ENCODE data around the gene ZNF254. TPM values are rescaled to one million over a fixed set of nuclear protein-coding genes. Genes with fewer than 3 reads are reported as not detected.

The ZNF254 gene
- total and polyA plus RNA-seq, 9 of the 15 experiments (the other 6 are each of a cell fraction or from before 2014, with no cell fraction given): 10.7 to 22.1 (median 14.2) TPM

GRCh38 chr19:24086974-24087595, at the start of gene ZNF254 (continued):
- peak; percentile 13; the same call in 1 of the 2 replicates for TF ChIP-seq NFIC (IDR thresholded peaks at IDR 0.05)
- no peak for TF ChIP-seq ATF2 (CRISPR knock-in tag; IDR thresholded peaks at IDR 0.05)
- TF ChIP-seq, protein P1, sequence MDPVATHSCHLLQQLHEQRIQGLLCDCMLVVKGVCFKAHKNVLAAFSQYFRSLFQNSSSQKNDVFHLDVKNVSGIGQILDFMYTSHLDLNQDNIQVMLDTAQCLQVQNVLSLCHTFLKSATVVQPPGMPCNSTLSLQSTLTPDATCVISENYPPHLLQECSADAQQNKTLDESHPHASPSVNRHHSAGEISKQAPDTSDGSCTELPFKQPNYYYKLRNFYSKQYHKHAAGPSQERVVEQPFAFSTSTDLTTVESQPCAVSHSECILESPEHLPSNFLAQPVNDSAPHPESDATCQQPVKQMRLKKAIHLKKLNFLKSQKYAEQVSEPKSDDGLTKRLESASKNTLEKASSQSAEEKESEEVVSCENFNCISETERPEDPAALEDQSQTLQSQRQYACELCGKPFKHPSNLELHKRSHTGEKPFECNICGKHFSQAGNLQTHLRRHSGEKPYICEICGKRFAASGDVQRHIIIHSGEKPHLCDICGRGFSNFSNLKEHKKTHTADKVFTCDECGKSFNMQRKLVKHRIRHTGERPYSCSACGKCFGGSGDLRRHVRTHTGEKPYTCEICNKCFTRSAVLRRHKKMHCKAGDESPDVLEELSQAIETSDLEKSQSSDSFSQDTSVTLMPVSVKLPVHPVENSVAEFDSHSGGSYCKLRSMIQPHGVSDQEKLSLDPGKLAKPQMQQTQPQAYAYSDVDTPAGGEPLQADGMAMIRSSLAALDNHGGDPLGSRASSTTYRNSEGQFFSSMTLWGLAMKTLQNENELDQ (CRISPR knock-in tag; IDR thresholded peaks at IDR 0.05; ENCODE audit: borderline replicate concordance): no peak
- no peak for TF ChIP-seq SMAD2 (IDR thresholded peaks at IDR 0.05; ENCODE audit: low read depth, low read length)
- TF ChIP-seq ZBTB5 (IDR thresholded peaks at IDR 0.05): no peak
- TF ChIP-seq GABPB1 (CRISPR knock-in tag; IDR thresholded peaks at IDR 0.05): 0 out of 2 replicates have a peak, but pooled peaks have one; percentile 23
- no peak for TF ChIP-seq CHD2 (IDR thresholded peaks at IDR 0.05; ENCODE audit: low read depth, low read length)
- TF ChIP-seq IRF2 (CRISPR knock-in tag; IDR thresholded peaks at IDR 0.05): no peak
- TF ChIP-seq RBM15 (IDR thresholded peaks at IDR 0.05; ENCODE audit: insufficient read depth, low read length): no peak
- peak; percentile 65 for TF ChIP-seq GABPA (tag; conservative IDR thresholded peaks at IDR 0.05; ENCODE audit: low read depth)
- peak; percentile 82 for TF ChIP-seq ELF2 (CRISPR knock-in tag; IDR thresholded peaks at IDR 0.05)
- no peak for TF ChIP-seq MTA2 (IDR thresholded peaks at IDR 0.05; ENCODE audit: low read depth)
- no peak for TF ChIP-seq ZBTB43 (CRISPR knock-in tag; IDR thresholded peaks at IDR 0.05)
- no peak for TF ChIP-seq FOXO4 (CRISPR knock-in tag; IDR thresholded peaks at IDR 0.05)
- TF ChIP-seq ZNF436 (CRISPR knock-in tag; IDR thresholded peaks at IDR 0.05): no peak
- peak; percentile 83 for TF ChIP-seq POLR2G (IDR thresholded peaks at IDR 0.05; ENCODE audit: low read depth, low read length)
- TF ChIP-seq SRSF3 (IDR thresholded peaks at IDR 0.05; ENCODE audit: insufficient read depth, low read length): no peak
- no peak for TF ChIP-seq CAMTA2 (CRISPR knock-in tag; conservative IDR thresholded peaks at IDR 0.05)
- TF ChIP-seq PTRF (tag; IDR thresholded peaks at IDR 0.05): no peak

All from K562 (cell line).